Nephron progenitor cell (in vitro differentiated cells): ENCODE measurements around the gene SEC14L5.

Experiments used
- DNase-seq: peaks from one replicate; pipeline ENCODE4 v3.0.0; 2021
- H3K27ac Mint-ChIP-seq: 2 replicates; pipeline ENCODE4 v1.8.0; 2021; ENCODE audit warnings: mild to moderate bottlenecking, moderate library complexity, mixed read lengths
- H3K27me3 Mint-ChIP-seq: 2 replicates; pipeline ENCODE4 v1.8.0; 2021; ENCODE audit warnings: mild to moderate bottlenecking, low read depth, mixed read lengths; ENCODE audit not compliant: poor library complexity
- H3K36me3 Mint-ChIP-seq: 2 replicates; pipeline ENCODE4 v1.8.0; 2021; ENCODE audit warnings: low read depth, mixed read lengths
- H3K4me1 Mint-ChIP-seq: 2 replicates; pipeline ENCODE4 v1.8.0; 2021; ENCODE audit warnings: mixed read lengths
- H3K4me3 Mint-ChIP-seq: 2 replicates; pipeline ENCODE4 v1.8.0; 2021; ENCODE audit warnings: mild to moderate bottlenecking, moderate library complexity, mixed read lengths
- H3K9me3 Mint-ChIP-seq: 2 replicates; pipeline ENCODE4 v1.8.0; 2021; ENCODE audit warnings: mild to moderate bottlenecking, moderate library complexity, mixed read lengths
- TF ChIP-seq, protein P1 (sequence below): fragments of 200-600 bp; sonication (generic); IDR thresholded peaks from 2 replicates; pipeline ENCODE4 v1.5.0; 2021; ENCODE audit warnings: antibody characterized with exemption

The SEC14L5 gene

DNA sequence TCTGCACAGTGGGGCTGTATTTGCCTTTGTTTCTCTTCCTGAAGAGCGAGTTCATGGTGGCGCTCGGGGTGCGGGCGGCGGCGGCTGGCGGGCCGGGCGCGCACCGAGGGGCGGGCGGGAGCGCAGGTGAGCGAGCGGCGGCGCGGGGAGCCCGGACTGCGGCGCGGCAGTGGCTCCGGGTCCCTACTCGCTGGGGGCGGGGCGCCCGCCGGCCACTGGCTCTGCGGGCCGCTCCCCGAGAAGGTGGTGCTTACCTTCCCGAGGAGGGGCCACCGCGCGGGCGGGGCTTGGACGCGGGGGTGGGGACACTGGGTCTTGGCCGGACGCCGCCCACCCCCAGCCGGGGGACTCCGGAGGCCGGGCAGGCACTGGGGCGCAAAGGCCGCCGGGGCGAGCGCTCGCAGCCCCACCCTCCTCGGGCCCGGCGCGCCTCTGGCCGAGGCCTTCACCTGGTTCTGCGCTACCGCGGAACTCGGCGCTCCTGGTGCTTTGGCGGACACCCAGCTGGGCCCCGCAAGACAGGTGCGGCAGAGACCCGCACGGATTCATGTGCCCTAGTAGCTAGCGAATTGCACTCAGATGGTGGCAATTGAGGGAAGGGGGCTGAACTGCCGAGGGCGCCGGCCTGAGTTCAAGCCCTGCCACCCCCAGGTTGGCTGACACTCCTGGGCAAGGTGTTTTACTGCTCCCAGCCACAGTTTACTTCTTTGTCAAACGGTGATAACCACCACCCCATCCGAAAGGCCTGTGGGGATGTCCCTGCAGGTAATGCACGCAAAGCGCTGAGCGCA lies 20.9 kb upstream of the SEC14L5 start, which contains the start of gene PPL:
Gene PPL, minus strand, starts transcription at position 158 of the 791 bp plus-strand sequence. Its CDS starts 103 bp downstream, at position 55.
- H3K27me3 Mint-ChIP-seq = peaks cover 55% of the 10 kb centered on the region
- H3K4me1 Mint-ChIP-seq = peaks cover 11% of the 10 kb centered on the region
- TF ChIP-seq, protein P1, sequence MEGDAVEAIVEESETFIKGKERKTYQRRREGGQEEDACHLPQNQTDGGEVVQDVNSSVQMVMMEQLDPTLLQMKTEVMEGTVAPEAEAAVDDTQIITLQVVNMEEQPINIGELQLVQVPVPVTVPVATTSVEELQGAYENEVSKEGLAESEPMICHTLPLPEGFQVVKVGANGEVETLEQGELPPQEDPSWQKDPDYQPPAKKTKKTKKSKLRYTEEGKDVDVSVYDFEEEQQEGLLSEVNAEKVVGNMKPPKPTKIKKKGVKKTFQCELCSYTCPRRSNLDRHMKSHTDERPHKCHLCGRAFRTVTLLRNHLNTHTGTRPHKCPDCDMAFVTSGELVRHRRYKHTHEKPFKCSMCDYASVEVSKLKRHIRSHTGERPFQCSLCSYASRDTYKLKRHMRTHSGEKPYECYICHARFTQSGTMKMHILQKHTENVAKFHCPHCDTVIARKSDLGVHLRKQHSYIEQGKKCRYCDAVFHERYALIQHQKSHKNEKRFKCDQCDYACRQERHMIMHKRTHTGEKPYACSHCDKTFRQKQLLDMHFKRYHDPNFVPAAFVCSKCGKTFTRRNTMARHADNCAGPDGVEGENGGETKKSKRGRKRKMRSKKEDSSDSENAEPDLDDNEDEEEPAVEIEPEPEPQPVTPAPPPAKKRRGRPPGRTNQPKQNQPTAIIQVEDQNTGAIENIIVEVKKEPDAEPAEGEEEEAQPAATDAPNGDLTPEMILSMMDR = no peak
- H3K9me3 Mint-ChIP-seq = no peaks in the 10 kb centered on the region
- no peak within 1 kb of the TSS for H3K27ac Mint-ChIP-seq
- H3K4me3 Mint-ChIP-seq = peak within 1 kb of the TSS; percentile 82
- H3K36me3 Mint-ChIP-seq = no peaks in the 10 kb centered on the region
- DNase-seq = peak; percentile 93

DNA sequence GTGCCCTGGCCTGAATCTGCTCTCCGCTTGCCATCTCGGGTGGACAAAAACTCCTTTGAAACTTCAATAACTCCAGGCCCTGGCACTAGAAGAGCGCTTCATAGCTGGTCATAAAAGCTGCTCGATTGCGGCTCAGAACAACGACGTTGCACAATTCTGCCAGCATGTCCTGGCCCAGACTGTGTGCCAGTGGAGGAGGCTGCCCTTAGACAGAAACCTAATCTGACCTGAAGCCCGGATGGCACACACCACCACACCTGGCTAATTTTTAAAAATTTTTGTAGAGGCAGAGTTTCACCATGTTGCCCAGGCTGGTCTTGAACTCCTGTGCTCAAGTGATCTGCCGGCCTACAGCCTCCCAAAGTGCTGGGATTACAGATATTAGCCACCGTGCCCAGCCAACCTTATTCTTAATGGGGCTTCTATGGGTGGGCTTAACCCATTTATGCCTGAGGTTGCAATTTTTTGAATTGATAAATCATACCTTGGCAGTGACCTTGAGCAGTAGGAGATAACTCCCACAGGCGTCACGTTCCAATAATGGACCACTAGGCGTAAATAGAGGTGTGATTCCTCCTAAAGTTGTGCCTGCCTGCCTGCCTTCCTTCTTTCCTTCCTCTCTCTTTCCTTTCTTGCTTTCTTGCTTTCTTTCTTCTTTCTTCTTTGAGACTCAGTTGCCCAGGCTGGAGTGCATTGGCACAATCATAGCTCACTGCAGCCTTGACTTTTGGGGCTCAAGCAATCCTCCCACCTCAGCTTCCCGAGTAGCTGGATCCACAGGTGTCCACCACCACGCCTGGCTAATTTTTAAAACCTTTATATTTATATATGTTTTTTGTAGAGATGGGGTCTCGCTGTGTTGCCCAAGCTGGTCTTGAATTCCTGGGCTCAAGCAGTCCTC lies 20.1 kb upstream of the SEC14L5 start:
- no peaks in the 10 kb centered on the region for H3K36me3 Mint-ChIP-seq
- no peaks in the 10 kb centered on the region for H3K9me3 Mint-ChIP-seq
- H3K4me1 Mint-ChIP-seq = peaks cover 16% of the 10 kb centered on the region
- no peak for DNase-seq
- H3K27me3 Mint-ChIP-seq = peaks cover 51% of the 10 kb centered on the region
- H3K27ac Mint-ChIP-seq = no peak overlapping the region
- TF ChIP-seq, protein P1 = no peak
- H3K4me3 Mint-ChIP-seq = peak overlapping the region; percentile 75

DNA sequence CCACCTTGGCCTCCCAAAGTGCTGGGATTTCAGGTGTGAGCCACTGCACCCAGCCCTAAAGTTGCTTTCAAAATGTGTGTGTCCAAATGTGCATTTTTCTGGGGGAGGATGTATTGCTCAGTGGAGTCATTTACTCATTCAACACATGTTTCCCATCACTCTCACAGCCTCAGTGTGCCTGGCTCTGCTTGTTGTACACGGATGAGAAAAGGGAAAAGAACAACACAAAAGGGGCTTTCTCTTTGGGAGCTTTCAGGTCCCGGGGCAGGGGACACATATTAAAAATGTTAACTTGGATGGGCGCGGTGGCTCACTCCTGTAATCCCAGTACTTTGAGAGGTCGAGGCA lies 19.5 kb upstream of the SEC14L5 start:
- peaks cover 17% of the 10 kb centered on the region for H3K4me1 Mint-ChIP-seq
- H3K27ac Mint-ChIP-seq = no peak overlapping the region
- H3K9me3 Mint-ChIP-seq = no peaks in the 10 kb centered on the region
- peaks cover 51% of the 10 kb centered on the region for H3K27me3 Mint-ChIP-seq
- no peak for DNase-seq
- TF ChIP-seq, protein P1 = no peak
- H3K4me3 Mint-ChIP-seq = no peak overlapping the region
- H3K36me3 Mint-ChIP-seq = no peaks in the 10 kb centered on the region

DNA sequence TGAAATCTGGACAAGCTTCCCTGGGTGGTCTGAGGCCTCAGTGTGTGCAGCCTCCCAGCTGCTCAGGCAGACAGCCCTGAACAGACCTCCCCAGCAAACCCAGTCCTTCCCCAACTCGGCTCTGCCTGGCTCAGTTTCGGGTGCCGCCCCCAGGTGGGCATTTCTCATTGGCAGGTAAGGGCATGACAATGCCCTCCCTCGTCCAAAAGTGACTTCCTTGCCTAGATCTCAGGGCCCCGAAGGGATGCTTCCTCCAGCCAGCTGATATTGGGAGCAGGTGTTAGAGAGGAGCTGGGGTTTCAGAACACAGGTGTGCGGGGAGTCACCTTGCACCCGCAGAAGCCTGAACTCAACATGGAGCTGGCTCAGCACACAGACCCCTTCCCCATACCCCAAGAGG lies 17.4 kb upstream of the SEC14L5 start:
- peaks cover 31% of the 10 kb centered on the region for H3K27me3 Mint-ChIP-seq
- no peaks in the 10 kb centered on the region for H3K9me3 Mint-ChIP-seq
- H3K36me3 Mint-ChIP-seq = no peaks in the 10 kb centered on the region
- TF ChIP-seq, protein P1 = no peak
- DNase-seq = no peak
- H3K27ac Mint-ChIP-seq = no peak overlapping the region
- no peak overlapping the region for H3K4me3 Mint-ChIP-seq
- H3K4me1 Mint-ChIP-seq = peaks cover 28% of the 10 kb centered on the region

DNA sequence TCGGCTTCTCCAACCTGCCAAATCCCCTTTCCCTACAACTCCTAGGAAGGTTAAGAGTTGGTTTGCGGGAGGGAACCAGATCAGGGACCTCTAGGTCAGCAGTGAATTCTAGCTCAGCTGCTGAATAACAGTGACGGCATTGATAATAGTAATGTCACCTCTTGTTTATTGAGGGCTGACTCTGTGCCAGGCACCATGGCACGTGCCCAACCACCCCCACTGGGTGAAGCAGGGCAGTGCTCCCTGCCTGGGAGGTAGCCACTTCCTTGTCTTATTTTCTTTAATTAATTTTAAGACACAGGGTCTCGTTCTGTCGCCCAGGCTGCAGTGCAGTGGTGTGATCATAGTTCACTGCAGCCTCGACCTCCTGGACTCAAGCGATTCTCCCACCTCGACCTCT lies 15.6 kb upstream of the SEC14L5 start:
- no peak overlapping the region for H3K27ac Mint-ChIP-seq
- H3K4me1 Mint-ChIP-seq = peaks cover 34% of the 10 kb centered on the region
- TF ChIP-seq, protein P1 = no peak
- DNase-seq = no peak
- H3K4me3 Mint-ChIP-seq = no peak overlapping the region
- H3K27me3 Mint-ChIP-seq = peaks cover 16% of the 10 kb centered on the region
- H3K36me3 Mint-ChIP-seq = no peaks in the 10 kb centered on the region
- H3K9me3 Mint-ChIP-seq = no peaks in the 10 kb centered on the region
